Measurements from ENCODE around the gene MPHOSPH10.

MPHOSPH10 gene

DNA sequence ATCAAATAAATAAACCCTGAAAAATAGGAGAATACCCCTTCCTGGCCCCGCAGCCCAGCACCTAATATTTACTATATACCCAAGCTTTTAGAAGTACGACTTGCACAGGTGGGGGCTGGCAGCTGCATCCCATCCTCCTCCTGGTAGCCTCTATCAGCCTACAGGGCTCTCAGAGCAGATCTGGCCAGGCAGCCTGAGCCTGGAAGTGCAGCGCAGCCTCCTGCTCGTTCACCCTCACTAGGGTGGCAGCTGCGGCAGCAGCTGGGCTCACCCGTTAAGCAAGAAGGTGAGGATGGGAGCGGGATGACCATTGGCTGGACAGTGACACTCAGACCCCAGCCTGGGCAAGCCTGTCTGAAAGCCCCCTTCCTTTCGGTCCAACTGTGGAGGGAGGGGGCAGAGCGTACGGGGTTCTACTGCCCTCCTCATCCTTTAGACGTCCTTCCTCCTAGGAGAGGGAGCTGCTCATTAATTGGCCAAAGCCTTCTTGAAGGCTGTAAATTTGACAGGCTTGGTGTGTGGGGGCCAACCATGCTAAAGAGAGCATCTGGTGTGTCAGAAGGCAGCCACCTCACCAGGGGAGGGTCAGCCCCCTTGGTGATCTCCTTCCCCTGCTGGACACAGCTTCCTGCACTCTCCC, 23.3 kb downstream of the MPHOSPH10 start:
- H4K12ac ChIP-seq (ENCODE audit: low read depth, low read length): no peak overlapping the region
- no CpG with 5 or more reads among the region's 11 CpGs for WGBS (ENCODE audit: extremely low coverage, insufficient coverage, insufficient read length)
- H3K79me2 ChIP-seq (ENCODE audit: control insufficient read depth, insufficient read depth, low read length, poor library complexity): no peaks in the 10 kb centered on the region
- H2BK120ac ChIP-seq (ENCODE audit: insufficient read depth, low read length, poor library complexity): no peak overlapping the region
- peaks cover 0 to 2% of the 10 kb centered on the region in 2 experiments for H3K4me1 ChIP-seq (ENCODE audit: control insufficient read depth in 1 of 2, insufficient read depth in 2 of 2, low read length in 2 of 2)
- no peak overlapping the region for H2AFZ ChIP-seq (ENCODE audit: insufficient read depth, low read length, poor library complexity)
- H2BK12ac ChIP-seq (ENCODE audit: low read length): no peak overlapping the region
- H4K91ac ChIP-seq (ENCODE audit: low read depth, low read length): no peak overlapping the region
- DNase-seq: no peak
- H3K9me3 ChIP-seq (ENCODE audit: insufficient read depth, low read depth, low read length): no peaks in the 10 kb centered on the region
- no peak overlapping the region for H3K9ac ChIP-seq (ENCODE audit: low read length)
- H3K23ac ChIP-seq (ENCODE audit: low read length): no peak overlapping the region
- no peak overlapping the region for H3K4me3 ChIP-seq (ENCODE audit: low read depth, low read length)
- no peaks in the 10 kb centered on the region for H3K27me3 ChIP-seq (ENCODE audit: insufficient read depth, low read length)
- peaks cover 6 to 14% of the 10 kb centered on the region in 2 experiments for H3K36me3 ChIP-seq (ENCODE audit: control insufficient read depth in 1 of 2, insufficient read depth in 2 of 2, low read length in 2 of 2)
- no peak overlapping the region for H3K18ac ChIP-seq (ENCODE audit: low read length)
- no peak overlapping the region for H3K4ac ChIP-seq (ENCODE audit: low read depth, low read length)
- H3K27ac ChIP-seq (ENCODE audit: low read depth, low read length): no peak overlapping the region
- H3K79me1 ChIP-seq (ENCODE audit: low read length): no peaks in the 10 kb centered on the region
- H4K8ac ChIP-seq (ENCODE audit: low read depth, low read length): no peak overlapping the region
- H3K14ac ChIP-seq (ENCODE audit: low read length): no peak overlapping the region
- no peak overlapping the region for H2AK5ac ChIP-seq (ENCODE audit: low read length)
- no peak overlapping the region for H2BK5ac ChIP-seq (ENCODE audit: low read depth, low read length, poor library complexity)
- H3K4me2 ChIP-seq (ENCODE audit: low read length): no peak overlapping the region

DNA sequence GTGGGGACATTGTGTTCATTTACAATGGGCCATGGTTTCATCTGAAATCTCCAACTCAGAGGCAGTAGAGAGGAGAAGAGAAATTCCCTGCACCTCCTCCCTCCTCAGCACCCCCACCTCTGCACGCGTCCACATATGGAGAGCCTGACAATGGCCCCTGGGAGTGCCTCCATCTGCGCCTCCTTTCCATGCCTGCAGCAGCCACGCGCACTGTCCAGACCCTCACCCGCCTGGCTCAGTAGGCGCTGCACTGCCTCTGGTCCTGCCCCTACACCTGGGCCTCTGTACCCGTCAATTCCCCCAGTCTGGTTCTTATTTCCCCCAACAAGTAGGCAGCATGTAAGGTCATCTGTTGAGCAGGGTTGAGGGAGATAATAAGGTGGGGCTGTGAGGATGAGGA, 23.8 kb downstream of the MPHOSPH10 start:
- Histone ChIP-seq H3K14ac (ENCODE audit: low read length) (no peak overlapping the region), H3K9me3 (ENCODE audit: insufficient read depth, low read depth, low read length) (no peaks in the 10 kb centered on the region), H3K4ac (ENCODE audit: low read depth, low read length) (no peak overlapping the region), H3K18ac (ENCODE audit: low read length) (no peak overlapping the region), H3K9ac (ENCODE audit: low read length) (no peak overlapping the region), H3K79me2 (ENCODE audit: control insufficient read depth, insufficient read depth, low read length, poor library complexity) (no peaks in the 10 kb centered on the region), H2BK120ac (ENCODE audit: insufficient read depth, low read length, poor library complexity) (no peak overlapping the region), H2BK12ac (ENCODE audit: low read length) (no peak overlapping the region), H3K4me2 (ENCODE audit: low read length) (no peak overlapping the region), H2AFZ (ENCODE audit: insufficient read depth, low read length, poor library complexity) (no peak overlapping the region), H4K91ac (ENCODE audit: low read depth, low read length) (no peak overlapping the region), H3K23ac (ENCODE audit: low read length) (no peak overlapping the region), H3K27me3 (ENCODE audit: insufficient read depth, low read length) (no peaks in the 10 kb centered on the region), H2BK5ac (ENCODE audit: low read depth, low read length, poor library complexity) (no peak overlapping the region), H4K8ac (ENCODE audit: low read depth, low read length) (no peak overlapping the region), H4K12ac (ENCODE audit: low read depth, low read length) (no peak overlapping the region), H3K4me3 (ENCODE audit: low read depth, low read length) (no peak overlapping the region), H3K27ac (ENCODE audit: low read depth, low read length) (no peak overlapping the region), H3K4me1 (ENCODE audit: control insufficient read depth in 1 of 2, insufficient read depth in 2 of 2, low read length in 2 of 2) (peaks cover 0 to 2% of the 10 kb centered on the region in 2 experiments), H2AK5ac (ENCODE audit: low read length) (no peak overlapping the region), H3K79me1 (ENCODE audit: low read length) (no peaks in the 10 kb centered on the region), H3K36me3 (ENCODE audit: control insufficient read depth in 1 of 2, insufficient read depth in 2 of 2, low read length in 2 of 2) (peaks cover 5 to 10% of the 10 kb centered on the region in 2 experiments)
- no peak for DNase-seq
- WGBS (ENCODE audit: extremely low coverage, insufficient coverage, insufficient read length): no CpG with 5 or more reads among the region's 8 CpGs

DNA sequence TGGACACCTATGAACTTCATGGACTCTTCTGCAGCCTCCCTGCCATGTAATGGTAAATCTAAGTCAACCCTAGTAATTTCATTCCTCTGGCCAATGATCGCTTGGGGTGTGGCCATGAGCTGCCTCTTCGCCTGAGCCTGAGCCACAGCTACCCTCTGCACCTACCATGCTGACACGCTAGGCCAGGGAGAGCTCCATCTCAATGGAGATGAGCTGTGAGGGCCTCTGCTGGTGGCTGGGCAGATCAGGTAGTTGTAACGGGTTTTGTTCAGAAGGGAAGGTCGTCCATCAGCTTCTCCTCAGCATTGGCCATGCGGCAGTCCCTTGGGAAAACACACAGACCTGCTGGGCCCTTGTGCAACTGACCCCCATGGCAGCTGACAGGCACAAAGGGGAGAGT, 24.4 kb downstream of the MPHOSPH10 start:
- no peak overlapping the region for H2BK12ac ChIP-seq (ENCODE audit: low read length)
- no peak overlapping the region for H4K8ac ChIP-seq (ENCODE audit: low read depth, low read length)
- no peak overlapping the region for H4K91ac ChIP-seq (ENCODE audit: low read depth, low read length)
- H3K18ac ChIP-seq (ENCODE audit: low read length): no peak overlapping the region
- H2AK5ac ChIP-seq (ENCODE audit: low read length): no peak overlapping the region
- DNase-seq: peak; percentile 48 to 64
- H3K14ac ChIP-seq (ENCODE audit: low read length): no peak overlapping the region
- no peak overlapping the region for H2AFZ ChIP-seq (ENCODE audit: insufficient read depth, low read length, poor library complexity)
- peaks cover 3 to 7% of the 10 kb centered on the region in 2 experiments for H3K36me3 ChIP-seq (ENCODE audit: control insufficient read depth in 1 of 2, insufficient read depth in 2 of 2, low read length in 2 of 2)
- no peak overlapping the region for H2BK5ac ChIP-seq (ENCODE audit: low read depth, low read length, poor library complexity)
- H3K79me2 ChIP-seq (ENCODE audit: control insufficient read depth, insufficient read depth, low read length, poor library complexity): no peaks in the 10 kb centered on the region
- no peak overlapping the region for H3K23ac ChIP-seq (ENCODE audit: low read length)
- H3K27ac ChIP-seq (ENCODE audit: low read depth, low read length): no peak overlapping the region
- H3K79me1 ChIP-seq (ENCODE audit: low read length): no peaks in the 10 kb centered on the region
- H2BK120ac ChIP-seq (ENCODE audit: insufficient read depth, low read length, poor library complexity): no peak overlapping the region
- no peak overlapping the region for H3K4ac ChIP-seq (ENCODE audit: low read depth, low read length)
- no CpG with 5 or more reads among the region's 6 CpGs for WGBS (ENCODE audit: extremely low coverage, insufficient coverage, insufficient read length)
- H3K4me1 ChIP-seq (ENCODE audit: control insufficient read depth in 1 of 2, insufficient read depth in 2 of 2, low read length in 2 of 2): peaks cover 0 to 2% of the 10 kb centered on the region in 2 experiments
- no peak overlapping the region for H3K4me2 ChIP-seq (ENCODE audit: low read length)
- no peaks in the 10 kb centered on the region for H3K27me3 ChIP-seq (ENCODE audit: insufficient read depth, low read length)
- no peak overlapping the region for H3K4me3 ChIP-seq (ENCODE audit: low read depth, low read length)
- H3K9me3 ChIP-seq (ENCODE audit: insufficient read depth, low read depth, low read length): no peaks in the 10 kb centered on the region
- H3K9ac ChIP-seq (ENCODE audit: low read length): no peak overlapping the region
- H4K12ac ChIP-seq (ENCODE audit: low read depth, low read length): no peak overlapping the region

DNA sequence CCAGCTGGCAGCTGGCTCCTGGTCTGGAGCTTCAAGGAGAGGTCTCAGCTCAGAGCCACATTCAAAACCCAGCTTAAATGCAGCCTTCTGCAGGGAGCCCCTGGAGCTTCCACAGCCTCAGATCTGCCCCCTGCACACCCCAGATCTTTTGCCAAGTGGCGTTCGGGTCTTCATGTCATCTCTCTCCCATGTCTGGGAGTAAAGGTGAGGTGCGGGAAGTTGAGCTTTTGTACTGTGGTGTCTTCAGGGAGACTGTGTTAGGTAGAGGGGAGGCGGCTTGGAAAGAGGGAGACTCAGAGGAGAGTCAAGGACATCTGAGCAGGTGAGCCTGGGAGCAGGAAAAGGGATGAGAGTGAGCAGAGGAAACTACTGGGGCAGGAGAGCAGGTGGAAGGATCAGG, 25.4 kb downstream of the MPHOSPH10 start:
- H3K4me1 ChIP-seq (ENCODE audit: control insufficient read depth in 1 of 2, insufficient read depth in 2 of 2, low read length in 2 of 2): peaks cover 0 to 2% of the 10 kb centered on the region in 2 experiments
- no peak overlapping the region for H3K23ac ChIP-seq (ENCODE audit: low read length)
- H3K4me3 ChIP-seq (ENCODE audit: low read depth, low read length): no peak overlapping the region
- H3K79me2 ChIP-seq (ENCODE audit: control insufficient read depth, insufficient read depth, low read length, poor library complexity): no peaks in the 10 kb centered on the region
- no peak overlapping the region for H2AK5ac ChIP-seq (ENCODE audit: low read length)
- H3K27ac ChIP-seq (ENCODE audit: low read depth, low read length): no peak overlapping the region
- no peak overlapping the region for H2BK120ac ChIP-seq (ENCODE audit: insufficient read depth, low read length, poor library complexity)
- H3K36me3 ChIP-seq (ENCODE audit: control insufficient read depth in 1 of 2, insufficient read depth in 2 of 2, low read length in 2 of 2): no peaks in the 10 kb centered on the region
- H4K91ac ChIP-seq (ENCODE audit: low read depth, low read length): no peak overlapping the region
- H2AFZ ChIP-seq (ENCODE audit: insufficient read depth, low read length, poor library complexity): no peak overlapping the region
- no peak overlapping the region for H3K14ac ChIP-seq (ENCODE audit: low read length)
- no peak overlapping the region for H2BK12ac ChIP-seq (ENCODE audit: low read length)
- no peak overlapping the region for H3K9ac ChIP-seq (ENCODE audit: low read length)
- H3K27me3 ChIP-seq (ENCODE audit: insufficient read depth, low read length): no peaks in the 10 kb centered on the region
- no peak overlapping the region for H3K18ac ChIP-seq (ENCODE audit: low read length)
- WGBS (ENCODE audit: extremely low coverage, insufficient coverage, insufficient read length): no CpG with 5 or more reads among the region's 4 CpGs
- H3K79me1 ChIP-seq (ENCODE audit: low read length): no peaks in the 10 kb centered on the region
- no peak overlapping the region for H3K4me2 ChIP-seq (ENCODE audit: low read length)
- H3K9me3 ChIP-seq (ENCODE audit: insufficient read depth, low read depth, low read length): no peaks in the 10 kb centered on the region
- H2BK5ac ChIP-seq (ENCODE audit: low read depth, low read length, poor library complexity): no peak overlapping the region
- no peak overlapping the region for H3K4ac ChIP-seq (ENCODE audit: low read depth, low read length)
- no peak for DNase-seq
- no peak overlapping the region for H4K8ac ChIP-seq (ENCODE audit: low read depth, low read length)
- H4K12ac ChIP-seq (ENCODE audit: low read depth, low read length): no peak overlapping the region
